Measurements from ENCODE around the gene MS4A2.

DNA sequence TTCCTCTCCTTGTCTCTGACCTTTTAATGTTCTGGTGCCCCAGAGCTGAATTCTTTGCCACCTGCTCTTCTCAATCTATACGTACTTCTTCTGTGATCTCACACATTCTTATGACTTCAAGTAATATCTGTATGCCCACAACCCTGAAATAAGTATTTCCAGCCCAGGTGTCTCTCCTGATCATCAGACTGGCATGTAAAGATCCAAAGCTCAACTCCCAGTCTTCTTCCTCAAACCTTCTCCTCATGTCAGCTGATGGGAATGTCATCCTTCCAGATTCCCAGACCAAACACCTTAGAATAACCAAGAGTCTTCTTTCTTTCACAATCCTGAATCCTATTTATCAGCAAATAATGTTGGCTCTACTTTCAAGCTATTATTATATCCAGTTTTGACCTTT, 22.7 kb upstream of the MS4A2 start:
- TF ChIP-seq, protein P1, sequence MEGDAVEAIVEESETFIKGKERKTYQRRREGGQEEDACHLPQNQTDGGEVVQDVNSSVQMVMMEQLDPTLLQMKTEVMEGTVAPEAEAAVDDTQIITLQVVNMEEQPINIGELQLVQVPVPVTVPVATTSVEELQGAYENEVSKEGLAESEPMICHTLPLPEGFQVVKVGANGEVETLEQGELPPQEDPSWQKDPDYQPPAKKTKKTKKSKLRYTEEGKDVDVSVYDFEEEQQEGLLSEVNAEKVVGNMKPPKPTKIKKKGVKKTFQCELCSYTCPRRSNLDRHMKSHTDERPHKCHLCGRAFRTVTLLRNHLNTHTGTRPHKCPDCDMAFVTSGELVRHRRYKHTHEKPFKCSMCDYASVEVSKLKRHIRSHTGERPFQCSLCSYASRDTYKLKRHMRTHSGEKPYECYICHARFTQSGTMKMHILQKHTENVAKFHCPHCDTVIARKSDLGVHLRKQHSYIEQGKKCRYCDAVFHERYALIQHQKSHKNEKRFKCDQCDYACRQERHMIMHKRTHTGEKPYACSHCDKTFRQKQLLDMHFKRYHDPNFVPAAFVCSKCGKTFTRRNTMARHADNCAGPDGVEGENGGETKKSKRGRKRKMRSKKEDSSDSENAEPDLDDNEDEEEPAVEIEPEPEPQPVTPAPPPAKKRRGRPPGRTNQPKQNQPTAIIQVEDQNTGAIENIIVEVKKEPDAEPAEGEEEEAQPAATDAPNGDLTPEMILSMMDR (IDR thresholded peaks at IDR 0.05; ENCODE audit: control extremely low read depth in 1 of 3, insufficient read depth in 1 of 3, low read depth in 1 of 3, low read length in 3 of 3), result no peak
- TF ChIP-seq POLR2AphosphoS5 (IDR thresholded peaks at IDR 0.05; ENCODE audit: low read depth, low read length), result no peak
- TF ChIP-seq EZH2 (IDR thresholded peaks at IDR 0.05; ENCODE audit: low read depth, low read length, severe bottlenecking), result no peak

All from H1 (cell line).